ENCODE data around the gene LELP1.
"Not testable (repeated sequence)": the region's sequence is repeated elsewhere in the genome, so short reads cannot be mapped to it uniquely, and the experiment has no call there.

Gene LELP1

GRCh38 chr1:153203130-153203529 is at the start of gene LELP1:
TSS of gene LELP1 (plus strand) at chr1:153203430. CDS start at chr1:153204708, 1,278 bp downstream.
- no peak for DNase-seq (ENCODE audit: low read depth in 2 of 2, low spot score in 1 of 2)

GRCh38 chr1:153155541-153155940 is 47.7 kb upstream of the LELP1 start:
- no peak for DNase-seq (ENCODE audit: low read depth in 2 of 2, low spot score in 1 of 2)

GRCh38 chr1:153168686-153169085 is 34.5 kb upstream of the LELP1 start:
- no peak for DNase-seq (ENCODE audit: low read depth in 2 of 2, low spot score in 1 of 2)

GRCh38 chr1:153174624-153175023 is 28.6 kb upstream of the LELP1 start:
- no peak for DNase-seq (ENCODE audit: low read depth in 2 of 2, low spot score in 1 of 2)

GRCh38 chr1:153178922-153179321 is 24.3 kb upstream of the LELP1 start:
- DNase-seq (ENCODE audit: low read depth in 2 of 2, low spot score in 1 of 2), result no peak

- DNase-seq (ENCODE audit: low read depth in 2 of 2, low spot score in 1 of 2), result no peak
Observed at GRCh38 chr1:153180556-153180955, 22.7 kb upstream of the LELP1 start.

- DNase-seq (ENCODE audit: low read depth in 2 of 2, low spot score in 1 of 2), result not testable (repeated sequence)
Observed at GRCh38 chr1:153188301-153188700, 14.9 kb upstream of the LELP1 start.

GRCh38 chr1:153190373-153190772 is 12.9 kb upstream of the LELP1 start:
- DNase-seq (ENCODE audit: low read depth in 2 of 2, low spot score in 1 of 2), result no peak

- DNase-seq (ENCODE audit: low read depth in 2 of 2, low spot score in 1 of 2), result no peak
Observed at GRCh38 chr1:153192697-153193096, 10.5 kb upstream of the LELP1 start.

GRCh38 chr1:153194331-153195050 is 8.7 kb upstream of the LELP1 start:
- no peak for DNase-seq (ENCODE audit: low read depth in 2 of 2, low spot score in 1 of 2)

GRCh38 chr1:153195216-153195615 is 8.0 kb upstream of the LELP1 start:
- DNase-seq (ENCODE audit: low read depth in 2 of 2, low spot score in 1 of 2), result no peak

- DNase-seq (ENCODE audit: low read depth in 2 of 2, low spot score in 1 of 2), result no peak
Observed at GRCh38 chr1:153202006-153202405, 1.2 kb upstream of the LELP1 start.

GRCh38 chr1:153206631-153207030 is 3.4 kb downstream of the LELP1 start:
- no peak for DNase-seq (ENCODE audit: low read depth in 2 of 2, low spot score in 1 of 2)

- no peak for DNase-seq (ENCODE audit: low read depth in 2 of 2, low spot score in 1 of 2)
Observed at GRCh38 chr1:153210206-153210605, 7.0 kb downstream of the LELP1 start.

GRCh38 chr1:153212201-153212600 is 9.0 kb downstream of the LELP1 start:
- DNase-seq (ENCODE audit: low read depth in 2 of 2, low spot score in 1 of 2), result no peak

GRCh38 chr1:153213519-153213918 is 10.3 kb downstream of the LELP1 start:
- no peak for DNase-seq (ENCODE audit: low read depth in 2 of 2, low spot score in 1 of 2)

GRCh38 chr1:153217212-153217611 is 14.0 kb downstream of the LELP1 start, which contains the start of gene PRR9:
TSS of gene PRR9 (plus strand) at chr1:153217584. CDS start at chr1:153218145, 561 bp downstream.
- DNase-seq (ENCODE audit: low read depth in 2 of 2, low spot score in 1 of 2), result no peak

GRCh38 chr1:153217744-153218416 is 14.7 kb downstream of the LELP1 start:
- DNase-seq (ENCODE audit: low read depth in 2 of 2, low spot score in 1 of 2), result no peak

- DNase-seq (ENCODE audit: low read depth in 2 of 2, low spot score in 1 of 2), result no peak
Observed at GRCh38 chr1:153220606-153221303, 17.5 kb downstream of the LELP1 start.

GRCh38 chr1:153223040-153223891 is 20.0 kb downstream of the LELP1 start:
- peak in 1 of 2 donors; percentile 16 for DNase-seq (ENCODE audit: low read depth in 2 of 2, low spot score in 1 of 2)

GRCh38 chr1:153227810-153228209 is 24.6 kb downstream of the LELP1 start:
- DNase-seq (ENCODE audit: low read depth in 2 of 2, low spot score in 1 of 2), result no peak
